Measurements from ENCODE around the gene CYP11A1.

DNA sequence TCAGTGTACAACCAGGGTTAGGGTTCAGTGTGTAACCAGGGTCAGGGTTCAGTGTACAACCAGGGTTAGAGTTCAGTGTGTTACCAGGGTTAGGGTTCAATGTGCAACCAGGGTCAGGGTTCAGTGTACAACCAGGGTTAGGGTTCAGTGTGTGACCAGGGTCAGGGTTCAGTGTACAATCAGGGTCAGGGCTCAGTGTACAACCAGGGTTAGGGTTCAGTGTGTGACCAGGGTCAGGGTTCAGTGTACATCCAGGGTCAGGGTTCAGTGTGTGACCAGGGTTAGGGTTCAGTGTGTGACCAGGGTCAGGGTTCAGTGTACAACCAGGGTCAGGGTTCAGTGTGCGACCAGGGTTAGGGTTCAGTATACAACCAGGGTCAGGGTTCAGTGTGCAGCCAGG, 33.3 kb downstream of the CYP11A1 start:
- TF ChIP-seq, protein P1, sequence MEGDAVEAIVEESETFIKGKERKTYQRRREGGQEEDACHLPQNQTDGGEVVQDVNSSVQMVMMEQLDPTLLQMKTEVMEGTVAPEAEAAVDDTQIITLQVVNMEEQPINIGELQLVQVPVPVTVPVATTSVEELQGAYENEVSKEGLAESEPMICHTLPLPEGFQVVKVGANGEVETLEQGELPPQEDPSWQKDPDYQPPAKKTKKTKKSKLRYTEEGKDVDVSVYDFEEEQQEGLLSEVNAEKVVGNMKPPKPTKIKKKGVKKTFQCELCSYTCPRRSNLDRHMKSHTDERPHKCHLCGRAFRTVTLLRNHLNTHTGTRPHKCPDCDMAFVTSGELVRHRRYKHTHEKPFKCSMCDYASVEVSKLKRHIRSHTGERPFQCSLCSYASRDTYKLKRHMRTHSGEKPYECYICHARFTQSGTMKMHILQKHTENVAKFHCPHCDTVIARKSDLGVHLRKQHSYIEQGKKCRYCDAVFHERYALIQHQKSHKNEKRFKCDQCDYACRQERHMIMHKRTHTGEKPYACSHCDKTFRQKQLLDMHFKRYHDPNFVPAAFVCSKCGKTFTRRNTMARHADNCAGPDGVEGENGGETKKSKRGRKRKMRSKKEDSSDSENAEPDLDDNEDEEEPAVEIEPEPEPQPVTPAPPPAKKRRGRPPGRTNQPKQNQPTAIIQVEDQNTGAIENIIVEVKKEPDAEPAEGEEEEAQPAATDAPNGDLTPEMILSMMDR (conservative IDR thresholded peaks at IDR 0.05; ENCODE audit: low read length), result no peak
- no peak for TF ChIP-seq EZH2phosphoT487 (IDR thresholded peaks at IDR 0.05; ENCODE audit: borderline replicate concordance)
